ENCODE measurements around the gene MYH3.

- no peak for TF ChIP-seq CTCF (conservative IDR thresholded peaks at IDR 0.05)
- no peak for TF ChIP-seq ZFX (IDR thresholded peaks at IDR 0.05)
Observed at GRCh38 chr17:10633738-10634379, 23.2 kb downstream of the MYH3 start.

Measured in C4-2B (cell line).